BJ (cell line): Measurements from ENCODE around the gene PTTG1IP. TPM values are rescaled to one million over a fixed set of nuclear protein-coding genes. Genes with fewer than 3 reads are reported as not detected.

Experiments
- CTCF ChIA-PET: fragments of 350-600 bp; formaldehyde crosslinking; extraction: SDS; loops from one replicate; lab custom pipeline; 2021; ENCODE audit warnings: antibody characterized with exemption, inconsistent platforms; lab: Yijun Ruan, JAX
- POLR2A ChIA-PET: fragments of 300-600 bp; sonication (Branson Sonifier 250); formaldehyde crosslinking; extraction: SDS; loops from one replicate; lab custom pipeline; 2021; ENCODE audit warnings: antibody characterized with exemption; lab: Charles Lee
- DNase-seq: peaks from one replicate; pipeline ENCODE4 v3.0.0-alpha.2; 2011; ENCODE audit warnings: low read depth
- H3K27me3 ChIP-seq: 2 replicates; pipeline ENCODE4 v1.6.0; 2011; ENCODE audit warnings: low read length; ENCODE audit not compliant: control insufficient read depth, insufficient read depth
- H3K36me3 ChIP-seq: 2 replicates; pipeline ENCODE4 v1.5.1; 2011; ENCODE audit warnings: low read length; ENCODE audit not compliant: control insufficient read depth, insufficient read depth
- H3K4me3 ChIP-seq: 2 replicates; pipeline ENCODE4 v1.5.1; 2011; ENCODE audit warnings: low read depth, mild to moderate bottlenecking, control low read depth, low read length
- CTCF ChIP-seq: IDR thresholded peaks from 2 replicates; pipeline ENCODE4 v1.5.1; 2011; ENCODE audit warnings: low read depth, mild to moderate bottlenecking, control low read depth, inconsistent platforms, low read length, moderate library complexity; ENCODE audit not compliant: insufficient read depth
- polyA minus RNA-seq: library from RNA; depleted of rRNA, polyadenylated mRNA; stranded (reverse); fragments of >200 nt; gene quantifications from 2 replicates; pipeline ENCODE4 v1.2.3, GENCODE V29; 2011; rRNA and poly(A)+ RNA removed
- polyA plus RNA-seq: library from polyadenylated mRNA; depleted of rRNA; stranded (reverse); fragments of >200 nt; gene quantifications from 2 replicates; pipeline ENCODE4 v1.2.3, GENCODE V29; 2011; rRNA removed

The PTTG1IP gene
- polyA plus RNA-seq (234 and 249 TPM in 2 replicates), polyA minus RNA-seq (74.2 and 109 TPM in 2 replicates)

- ChIA-PET CTCF (interaction anchor here (1.0 to 3.1 kb wide), 6 partner anchors 9 to 80 kb away, joined by 3 to 15 read pairs (median 6); partner anchors contain the start of gene UBE2G2), POLR2A (interaction anchor here (0.5 to 1.0 kb wide), 3 partner anchors 27 to 257 kb away, joined by 3 to 4 read pairs (median 3); partner anchors contain the start of gene UBE2G2)
- peak within 1 kb of the TSS; percentile 78 for H3K4me3 ChIP-seq
- no peaks in the 10 kb centered on the region for H3K27me3 ChIP-seq
- no peaks in the 10 kb centered on the region for H3K36me3 ChIP-seq
- peak; percentile 73 for DNase-seq
- no peak for TF ChIP-seq CTCF
These were observed at the start of gene PTTG1IP for GRCh38 chr21:44873356-44874239. PTTG1IP (minus strand) TSS chr21:44873690; CDS start chr21:44873616, 74 bp downstream.

- DNase-seq: no peak
- Histone ChIP-seq H3K27me3 (peaks cover 35% of the 10 kb centered on the region), H3K4me3 (no peak overlapping the region), H3K36me3 (no peaks in the 10 kb centered on the region)
- POLR2A ChIA-PET: no interaction called here
- CTCF ChIA-PET: no interaction called here
- TF ChIP-seq CTCF: no peak
These were observed 48.4 kb upstream of the PTTG1IP start for GRCh38 chr21:44921928-44922327.

- CTCF ChIA-PET: interaction anchor here (2.2 kb wide), 1 partner anchor 11 kb away, joined by 4 read pairs; no protein-coding TSS in a partner anchor
- TF ChIP-seq CTCF: no peak
- H3K36me3 ChIP-seq: no peaks in the 10 kb centered on the region
- H3K4me3 ChIP-seq: no peak within 1 kb of the TSS
- POLR2A ChIA-PET: no interaction called here
- peaks cover 31% of the 10 kb centered on the region for H3K27me3 ChIP-seq
- no peak for DNase-seq
These were observed 47.5 kb upstream of the PTTG1IP start, which contains the start of gene ITGB2 for GRCh38 chr21:44920694-44921604. ITGB2 (minus strand) TSS chr21:44920899; CDS start chr21:44910782, 10,117 bp downstream.

- Histone ChIP-seq H3K4me3 (no peak overlapping the region), H3K36me3 (no peaks in the 10 kb centered on the region), H3K27me3 (peaks cover 34% of the 10 kb centered on the region)
- TF ChIP-seq CTCF: no peak
- DNase-seq: no peak
- ChIA-PET CTCF (interaction anchor here (1.1 to 2.2 kb wide), 2 partner anchors 12 to 26 kb away, joined by 4 to 5 read pairs; no protein-coding TSS in a partner anchor), POLR2A (interaction anchor here (0.6 kb wide), 1 partner anchor 38 kb away, joined by 5 read pairs; no protein-coding TSS in a partner anchor)
These were observed 46.6 kb upstream of the PTTG1IP start for GRCh38 chr21:44919913-44920693.
